Spinal cord (tissue), 10 donors: ENCODE results near the gene EXOC6B. TPM values are rescaled to one million over a fixed set of nuclear protein-coding genes. Genes with fewer than 3 reads are reported as not detected.

Experiments used
- DNase-seq, 6 donors: peaks; one replicate each; pipeline versions ENCODE4 v3.0.0 to v3.0.0-alpha.2; 2013 to 2015; ENCODE audit warnings: low spot score in 6 of 6, low read depth in 4 of 6
- H3K27ac ChIP-seq: one replicate; pipeline ENCODE4 v1.5.1; 2013; ENCODE audit warnings: low read depth, low read length, control low read depth
- H3K27me3 ChIP-seq: one replicate; pipeline ENCODE4 v1.6.1; 2013; ENCODE audit warnings: low read length; ENCODE audit not compliant: control insufficient read depth, insufficient read depth
- H3K36me3 ChIP-seq: one replicate; pipeline ENCODE4 v1.6.1; 2013; ENCODE audit warnings: low read length; ENCODE audit not compliant: control insufficient read depth, insufficient read depth
- H3K4me1 ChIP-seq: one replicate; pipeline ENCODE4 v1.6.1; 2013; ENCODE audit warnings: low read length; ENCODE audit not compliant: control insufficient read depth, insufficient read depth
- H3K4me3 ChIP-seq: one replicate; pipeline ENCODE4 v1.5.1; 2013; ENCODE audit warnings: low read depth, low read length, control low read depth
- H3K9me3 ChIP-seq: one replicate; pipeline ENCODE4 v1.6.1; 2013; ENCODE audit warnings: low read length; ENCODE audit not compliant: control insufficient read depth, insufficient read depth
- WGBS: methylation state at CpG from one replicate; pipeline ENCODE4 v1.1.5; 2013; ENCODE audit warnings: missing lambda C conversion rate; ENCODE audit not compliant: insufficient coverage; 5-methylcytosine and 5-hydroxymethylcytosine counted together
- polyA plus RNA-seq, 2 donors: library from polyadenylated mRNA; unstranded; fragments of 120-200 nt; gene quantifications; one replicate each; pipeline ENCODE4 v1.2.1, GENCODE V29; 2013; ENCODE audit not compliant: insufficient read length in 2 of 2
- total RNA-seq, 2 donors: library from RNA; depleted of rRNA in 1 of 2; stranded (reverse); fragments of 120-200 nt in 1 of 2; fragments of >200 nt in 1 of 2; gene quantifications; one replicate each; pipeline versions ENCODE4 v1.2.3 to v1.2.4, GENCODE V29; 2013 to 2014
- donor health status: healthy.

The EXOC6B gene
- total and polyA plus RNA-seq, 4 donors = 29.4 to 76.8 (median 38.0) TPM

GRCh38 chr2:72821118-72821517, 4.7 kb downstream of the EXOC6B start:
- WGBS = no CpG with 5 or more reads among the region's 3 CpGs
- peaks cover 9% of the 10 kb centered on the region for H3K4me1 ChIP-seq
- no peaks in the 10 kb centered on the region for H3K36me3 ChIP-seq
- no peak overlapping the region for H3K27ac ChIP-seq
- no peak for DNase-seq
- H3K9me3 ChIP-seq = no peaks in the 10 kb centered on the region
- H3K27me3 ChIP-seq = no peaks in the 10 kb centered on the region
- no peak overlapping the region for H3K4me3 ChIP-seq

GRCh38 chr2:72819501-72819900, 6.3 kb downstream of the EXOC6B start:
- Histone ChIP-seq H3K27me3 (no peaks in the 10 kb centered on the region), H3K4me1 (peaks cover under 1% of the 10 kb centered on the region), H3K9me3 (no peaks in the 10 kb centered on the region), H3K36me3 (peaks cover 2% of the 10 kb centered on the region), H3K27ac (no peak overlapping the region), H3K4me3 (no peak overlapping the region)
- no peak for DNase-seq

- no peak for DNase-seq
- peaks cover 2% of the 10 kb centered on the region for H3K36me3 ChIP-seq
- no peak overlapping the region for H3K4me3 ChIP-seq
- no peak overlapping the region for H3K27ac ChIP-seq
- no peaks in the 10 kb centered on the region for H3K9me3 ChIP-seq
- no peaks in the 10 kb centered on the region for H3K27me3 ChIP-seq
- WGBS = 88% methylated on average over 12 of the region's 13 CpGs
- H3K4me1 ChIP-seq = no peaks in the 10 kb centered on the region
Measured at GRCh38 chr2:72815655-72816278, 10.1 kb downstream of the EXOC6B start.

GRCh38 chr2:72813841-72814240, 12.0 kb downstream of the EXOC6B start:
- no CpG with 5 or more reads among the region's 2 CpGs for WGBS
- H3K36me3 ChIP-seq = peaks cover 2% of the 10 kb centered on the region
- no peaks in the 10 kb centered on the region for H3K9me3 ChIP-seq
- no peak overlapping the region for H3K27ac ChIP-seq
- DNase-seq = no peak
- H3K4me1 ChIP-seq = no peaks in the 10 kb centered on the region
- H3K4me3 ChIP-seq = no peak overlapping the region
- no peaks in the 10 kb centered on the region for H3K27me3 ChIP-seq

- H3K36me3 ChIP-seq = peaks cover 2% of the 10 kb centered on the region
- peaks cover 4% of the 10 kb centered on the region for H3K9me3 ChIP-seq
- no CpG with 5 or more reads among the region's 4 CpGs for WGBS
- H3K4me3 ChIP-seq = no peak overlapping the region
- no peak overlapping the region for H3K27ac ChIP-seq
- no peaks in the 10 kb centered on the region for H3K4me1 ChIP-seq
- no peaks in the 10 kb centered on the region for H3K27me3 ChIP-seq
- no peak for DNase-seq
Measured at GRCh38 chr2:72810165-72810564, 15.7 kb downstream of the EXOC6B start.

- H3K4me1 ChIP-seq = no peaks in the 10 kb centered on the region
- no peaks in the 10 kb centered on the region for H3K27me3 ChIP-seq
- H3K4me3 ChIP-seq = no peak overlapping the region
- DNase-seq = no peak
- H3K27ac ChIP-seq = no peak overlapping the region
- peaks cover 4% of the 10 kb centered on the region for H3K9me3 ChIP-seq
- no CpG with 5 or more reads among the region's 1 CpG for WGBS
- H3K36me3 ChIP-seq = no peaks in the 10 kb centered on the region
Measured at GRCh38 chr2:72809095-72809494, 16.7 kb downstream of the EXOC6B start.

GRCh38 chr2:72806280-72806945, 19.4 kb downstream of the EXOC6B start:
- no peaks in the 10 kb centered on the region for H3K4me1 ChIP-seq
- no peak overlapping the region for H3K27ac ChIP-seq
- no peak for DNase-seq
- H3K9me3 ChIP-seq = peaks cover 4% of the 10 kb centered on the region
- H3K27me3 ChIP-seq = no peaks in the 10 kb centered on the region
- no peaks in the 10 kb centered on the region for H3K36me3 ChIP-seq
- 100% methylated on average over 1 of the region's 3 CpGs for WGBS
- no peak overlapping the region for H3K4me3 ChIP-seq

- Histone ChIP-seq H3K4me1 (no peaks in the 10 kb centered on the region), H3K36me3 (no peaks in the 10 kb centered on the region), H3K27ac (no peak overlapping the region), H3K4me3 (no peak overlapping the region), H3K27me3 (no peaks in the 10 kb centered on the region), H3K9me3 (peaks cover 4% of the 10 kb centered on the region)
- DNase-seq = peak in 1 of 6 donors; percentile 6
Measured at GRCh38 chr2:72803626-72804320, 22.1 kb downstream of the EXOC6B start.

GRCh38 chr2:72803151-72803550, 22.7 kb downstream of the EXOC6B start:
- no peaks in the 10 kb centered on the region for H3K36me3 ChIP-seq
- WGBS = no CpG with 5 or more reads among the region's 1 CpG
- H3K4me3 ChIP-seq = no peak overlapping the region
- H3K27ac ChIP-seq = no peak overlapping the region
- DNase-seq = no peak
- H3K9me3 ChIP-seq = no peaks in the 10 kb centered on the region
- no peaks in the 10 kb centered on the region for H3K4me1 ChIP-seq
- no peaks in the 10 kb centered on the region for H3K27me3 ChIP-seq

- H3K4me3 ChIP-seq = no peak overlapping the region
- no peaks in the 10 kb centered on the region for H3K27me3 ChIP-seq
- DNase-seq = no peak
- H3K4me1 ChIP-seq = no peaks in the 10 kb centered on the region
- no peaks in the 10 kb centered on the region for H3K9me3 ChIP-seq
- H3K27ac ChIP-seq = no peak overlapping the region
- WGBS = no CpG with 5 or more reads among the region's 2 CpGs
- H3K36me3 ChIP-seq = no peaks in the 10 kb centered on the region
Measured at GRCh38 chr2:72800492-72800891, 25.3 kb downstream of the EXOC6B start.
